ENCODE data around the gene PEX1. TPM values are rescaled to one million over a fixed set of nuclear protein-coding genes. Genes with fewer than 3 reads are reported as not detected.

PEX1 gene
- total RNA-seq = 11.9 and 14.7 TPM in 2 replicates

GRCh38 chr7:92528188-92528957 is at the start of gene PEX1, which contains the start of gene RBM48:
Gene PEX1 (minus strand): TSS chr7:92528520. CDS start chr7:92528435, 85 bp downstream.
Gene RBM48 (plus strand): TSS chr7:92528795. CDS start chr7:92528814, 19 bp downstream.

GRCh38 chr7:92477681-92478080 is 50.6 kb downstream of the PEX1 start, which contains the start of gene ERVW-1:
Gene ERVW-1 (minus strand): TSS chr7:92477946. CDS start chr7:92470381, 7,565 bp downstream.

GRCh38 chr7:92447345-92448204 is 80.7 kb downstream of the PEX1 start, which contains the start of gene GATAD1:
Gene GATAD1 (plus strand): TSS chr7:92447482. CDS start chr7:92447730, 248 bp downstream.

Other genes with a start within 250 kb of the PEX1 start
- gene GATAD1, start 81.0 kb downstream of the PEX1 start, total RNA-seq = 13.7 and 23.0 TPM in 2 replicates
- not detected in 2 replicates for gene ERVW-1, start 50.6 kb downstream of the PEX1 start, total RNA-seq
- gene RBM48, start 275 bp upstream of the PEX1 start, total RNA-seq = 10.2 and 11.7 TPM in 2 replicates
- gene FAM133B, start 61.9 kb upstream of the PEX1 start, total RNA-seq = 5.9 and 13.7 TPM in 2 replicates

Measured in bronchial smooth muscle cell (primary cell).